Glutamatergic neuron (in vitro differentiated cells): ENCODE data around the gene STRIP1. TPM values are rescaled to one million over a fixed set of nuclear protein-coding genes. Genes with fewer than 3 reads are reported as not detected.
A peak's percentile ranks its signal among the peaks of the same experiment; 100 is the strongest.

Source experiments
- DNase-seq: peaks from one replicate; pipeline ENCODE4 v3.0.0; 2022
- H3K27ac Mint-ChIP-seq: one replicate; pipeline ENCODE4 v1.8.0; 2020; ENCODE audit warnings: mild to moderate bottlenecking, mixed read lengths, inconsistent platforms; ENCODE audit not compliant: unreplicated experiment
- H3K27me3 Mint-ChIP-seq: one replicate; pipeline ENCODE4 v1.8.0; 2020; ENCODE audit warnings: mild to moderate bottlenecking, moderate library complexity, mixed read lengths, inconsistent platforms; ENCODE audit not compliant: unreplicated experiment
- H3K36me3 Mint-ChIP-seq: one replicate; pipeline ENCODE4 v1.8.0; 2020; ENCODE audit warnings: mild to moderate bottlenecking, mixed read lengths, inconsistent platforms; ENCODE audit not compliant: unreplicated experiment
- H3K4me1 Mint-ChIP-seq: one replicate; pipeline ENCODE4 v1.8.0; 2020; ENCODE audit warnings: mild to moderate bottlenecking, low read depth, mixed read lengths, inconsistent platforms; ENCODE audit not compliant: unreplicated experiment
- H3K4me3 Mint-ChIP-seq: one replicate; pipeline ENCODE4 v1.8.0; 2020; ENCODE audit warnings: mild to moderate bottlenecking, mixed read lengths, inconsistent platforms; ENCODE audit not compliant: unreplicated experiment
- H3K9me3 Mint-ChIP-seq: one replicate; pipeline ENCODE4 v1.8.0; 2020; ENCODE audit warnings: mild to moderate bottlenecking, moderate library complexity, mixed read lengths, inconsistent platforms; ENCODE audit not compliant: unreplicated experiment
- total RNA-seq: library from RNA; stranded (reverse); fragmentation: NEBNext Ultra II Directional; extraction: Animal tissue kit (Norgen Biotek cat#: 25700); gene quantifications from one replicate; pipeline ENCODE4 v1.2.1, GENCODE V29; 2021; ENCODE audit not compliant: unreplicated experiment
- TF ChIP-seq, protein P1 (sequence below): fragments of 200-600 bp; sonication (generic); IDR thresholded peaks from one replicate; pipeline ENCODE4 v1.5.0; 2021; ENCODE audit not compliant: partially characterized antibody, unreplicated experiment

Gene STRIP1
- total RNA-seq, 1 donor from 2014 or later = 90.2 TPM

DNA sequence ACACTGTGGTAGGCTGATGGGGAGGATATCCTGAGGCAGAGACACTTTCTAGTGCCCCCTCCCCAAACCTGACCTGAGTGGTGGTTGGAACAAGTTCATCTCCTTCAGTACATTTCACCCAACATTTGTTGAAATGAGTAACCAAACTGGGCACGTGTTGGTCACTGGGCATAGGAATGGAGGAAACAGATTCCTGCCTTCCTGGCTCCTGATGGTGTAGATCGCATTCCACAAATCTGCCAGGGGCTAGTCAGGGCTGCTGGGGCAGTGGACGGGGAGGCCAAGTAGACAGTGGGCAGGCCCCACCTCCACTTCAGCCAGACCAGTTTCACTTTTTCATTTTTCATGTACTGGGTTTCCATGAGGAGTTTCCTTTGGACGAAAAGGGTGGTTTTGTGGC, 52.5 kb downstream of the STRIP1 start:
- Mint-ChIP-seq H3K27ac (no peak overlapping the region), H3K4me1 (peaks cover 7% of the 10 kb centered on the region), H3K27me3 (peaks cover 32% of the 10 kb centered on the region), H3K9me3 (peaks cover 6% of the 10 kb centered on the region), H3K4me3 (no peak overlapping the region), H3K36me3 (no peaks in the 10 kb centered on the region)
- DNase-seq = no peak
- TF ChIP-seq, protein P1, sequence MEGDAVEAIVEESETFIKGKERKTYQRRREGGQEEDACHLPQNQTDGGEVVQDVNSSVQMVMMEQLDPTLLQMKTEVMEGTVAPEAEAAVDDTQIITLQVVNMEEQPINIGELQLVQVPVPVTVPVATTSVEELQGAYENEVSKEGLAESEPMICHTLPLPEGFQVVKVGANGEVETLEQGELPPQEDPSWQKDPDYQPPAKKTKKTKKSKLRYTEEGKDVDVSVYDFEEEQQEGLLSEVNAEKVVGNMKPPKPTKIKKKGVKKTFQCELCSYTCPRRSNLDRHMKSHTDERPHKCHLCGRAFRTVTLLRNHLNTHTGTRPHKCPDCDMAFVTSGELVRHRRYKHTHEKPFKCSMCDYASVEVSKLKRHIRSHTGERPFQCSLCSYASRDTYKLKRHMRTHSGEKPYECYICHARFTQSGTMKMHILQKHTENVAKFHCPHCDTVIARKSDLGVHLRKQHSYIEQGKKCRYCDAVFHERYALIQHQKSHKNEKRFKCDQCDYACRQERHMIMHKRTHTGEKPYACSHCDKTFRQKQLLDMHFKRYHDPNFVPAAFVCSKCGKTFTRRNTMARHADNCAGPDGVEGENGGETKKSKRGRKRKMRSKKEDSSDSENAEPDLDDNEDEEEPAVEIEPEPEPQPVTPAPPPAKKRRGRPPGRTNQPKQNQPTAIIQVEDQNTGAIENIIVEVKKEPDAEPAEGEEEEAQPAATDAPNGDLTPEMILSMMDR = no peak

DNA sequence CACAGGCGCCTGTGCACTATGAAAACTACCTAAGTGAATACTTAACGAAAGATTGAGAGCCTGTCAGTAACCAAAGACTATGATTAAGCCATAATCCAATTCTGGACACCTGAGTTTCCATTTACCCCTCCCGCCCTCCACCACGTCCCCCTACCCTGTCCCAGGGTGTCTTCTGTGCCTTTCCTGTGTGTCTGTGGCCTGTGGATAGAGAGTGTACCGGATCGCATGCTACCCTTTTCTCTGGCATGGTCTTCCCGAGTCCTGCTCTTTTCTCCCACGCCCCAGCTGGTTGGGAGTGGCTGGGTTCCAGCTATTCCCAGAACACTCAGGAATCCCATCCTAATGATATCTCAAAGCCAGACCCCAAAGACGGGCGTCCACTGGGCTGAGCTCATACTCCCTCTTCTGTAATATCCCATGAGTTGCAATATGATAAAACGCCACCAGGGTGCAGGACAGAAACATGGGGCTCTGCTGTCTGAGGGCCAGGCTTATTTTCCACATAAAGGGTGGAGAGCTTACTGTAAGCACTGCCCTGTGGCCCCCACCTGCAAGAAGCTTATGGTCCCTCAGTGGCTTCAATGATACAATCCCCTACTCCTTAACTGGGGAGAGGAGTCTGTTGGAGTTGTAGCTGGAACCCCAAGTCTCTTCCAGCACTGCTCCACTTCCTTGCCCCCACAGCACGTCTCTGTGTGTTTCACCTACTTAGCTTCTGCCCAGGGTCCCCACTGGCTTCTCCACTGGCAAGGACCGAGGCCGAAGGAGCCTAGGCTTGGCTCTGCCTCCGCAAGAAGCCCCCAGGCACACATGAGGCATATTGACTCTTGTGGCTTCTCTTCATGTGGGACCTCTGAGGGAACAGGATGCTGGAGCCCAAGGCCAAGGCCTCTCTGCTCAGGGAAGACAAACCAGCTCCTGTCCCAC, 53.7 kb downstream of the STRIP1 start:
- peaks cover 28% of the 10 kb centered on the region for H3K27me3 Mint-ChIP-seq
- H3K4me1 Mint-ChIP-seq = peaks cover 14% of the 10 kb centered on the region
- TF ChIP-seq, protein P1 = peak; percentile 82
- H3K36me3 Mint-ChIP-seq = no peaks in the 10 kb centered on the region
- H3K9me3 Mint-ChIP-seq = peaks cover 6% of the 10 kb centered on the region
- no peak overlapping the region for H3K27ac Mint-ChIP-seq
- no peak overlapping the region for H3K4me3 Mint-ChIP-seq
- DNase-seq = peak; percentile 53

DNA sequence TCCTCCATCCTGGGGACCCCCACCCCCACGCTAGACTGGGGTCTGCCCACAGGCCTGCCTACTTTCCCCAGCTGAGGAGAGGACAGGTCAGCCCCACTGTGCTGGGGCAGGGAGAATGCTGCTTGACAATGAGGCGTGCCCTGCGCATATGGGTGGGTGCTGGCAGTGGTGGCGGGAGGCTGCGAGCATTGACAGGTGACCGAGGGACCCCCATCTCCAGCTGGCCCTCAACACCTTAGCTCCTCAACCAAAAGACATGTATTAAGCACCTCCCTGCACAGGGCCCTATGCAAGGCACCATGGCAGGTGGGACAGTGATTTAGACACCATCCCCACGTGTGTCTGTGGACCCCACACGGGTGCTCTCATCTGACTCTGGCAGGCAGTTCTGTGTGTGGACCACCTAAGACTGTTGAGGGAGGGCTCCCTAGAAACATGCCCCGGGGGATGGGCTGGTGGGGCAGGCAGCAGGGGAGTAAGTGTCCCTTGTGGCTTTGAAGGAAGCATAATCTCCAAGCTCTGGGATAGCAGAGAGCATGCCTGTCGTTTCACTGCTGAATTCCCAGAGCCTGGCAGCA, 54.4 kb downstream of the STRIP1 start:
- peaks cover 6% of the 10 kb centered on the region for H3K9me3 Mint-ChIP-seq

DNA sequence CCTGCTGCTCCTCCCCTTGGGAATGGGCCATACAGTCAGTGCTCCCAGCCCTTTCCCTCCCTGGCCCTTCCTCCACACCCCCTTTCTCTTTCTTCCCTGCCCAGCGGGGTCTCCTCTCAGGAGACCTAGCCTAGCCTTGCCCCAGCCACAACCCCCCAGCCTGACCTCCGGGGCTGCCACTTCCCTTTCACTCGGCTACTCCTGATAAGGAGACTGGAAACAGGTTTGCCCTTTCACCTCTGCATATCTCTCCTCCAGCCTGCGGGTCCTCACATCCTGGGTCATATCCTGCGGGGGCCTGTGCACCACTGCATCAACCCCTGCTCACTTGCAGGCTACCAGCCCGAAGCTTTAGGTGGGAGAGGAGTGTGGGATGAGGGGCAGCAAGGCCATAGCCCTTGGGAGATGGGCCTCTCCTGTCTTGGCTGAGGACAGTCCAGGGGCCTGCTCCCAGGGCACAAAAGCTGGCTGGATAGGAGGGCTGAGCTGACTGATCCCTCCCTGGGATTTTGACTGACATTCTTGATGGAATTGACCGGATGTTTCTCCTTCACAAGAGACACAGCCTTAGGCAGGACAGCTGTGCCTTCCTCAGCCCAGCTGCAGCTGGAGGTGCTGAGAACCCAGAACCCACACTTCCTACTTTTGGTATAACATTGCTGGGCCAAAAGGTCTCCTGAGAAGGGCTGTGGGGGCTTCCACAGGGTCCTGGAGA, 55.3 kb downstream of the STRIP1 start:
- DNase-seq = no peak
- Mint-ChIP-seq H3K4me1 (peaks cover 9% of the 10 kb centered on the region), H3K4me3 (no peak overlapping the region), H3K27ac (no peak overlapping the region), H3K9me3 (peaks cover 6% of the 10 kb centered on the region), H3K27me3 (peaks cover 25% of the 10 kb centered on the region), H3K36me3 (no peaks in the 10 kb centered on the region)
- TF ChIP-seq, protein P1 = no peak

More for the DNA sequence above, 54.4 kb downstream of the STRIP1 start:
- H3K27ac Mint-ChIP-seq = no peak overlapping the region
- DNase-seq = no peak
- no peak overlapping the region for H3K4me3 Mint-ChIP-seq
- TF ChIP-seq, protein P1 = no peak
- peaks cover 26% of the 10 kb centered on the region for H3K27me3 Mint-ChIP-seq
- no peaks in the 10 kb centered on the region for H3K36me3 Mint-ChIP-seq
- H3K4me1 Mint-ChIP-seq = peaks cover 9% of the 10 kb centered on the region
